ENCODE results near the gene OCA2.

DNA sequence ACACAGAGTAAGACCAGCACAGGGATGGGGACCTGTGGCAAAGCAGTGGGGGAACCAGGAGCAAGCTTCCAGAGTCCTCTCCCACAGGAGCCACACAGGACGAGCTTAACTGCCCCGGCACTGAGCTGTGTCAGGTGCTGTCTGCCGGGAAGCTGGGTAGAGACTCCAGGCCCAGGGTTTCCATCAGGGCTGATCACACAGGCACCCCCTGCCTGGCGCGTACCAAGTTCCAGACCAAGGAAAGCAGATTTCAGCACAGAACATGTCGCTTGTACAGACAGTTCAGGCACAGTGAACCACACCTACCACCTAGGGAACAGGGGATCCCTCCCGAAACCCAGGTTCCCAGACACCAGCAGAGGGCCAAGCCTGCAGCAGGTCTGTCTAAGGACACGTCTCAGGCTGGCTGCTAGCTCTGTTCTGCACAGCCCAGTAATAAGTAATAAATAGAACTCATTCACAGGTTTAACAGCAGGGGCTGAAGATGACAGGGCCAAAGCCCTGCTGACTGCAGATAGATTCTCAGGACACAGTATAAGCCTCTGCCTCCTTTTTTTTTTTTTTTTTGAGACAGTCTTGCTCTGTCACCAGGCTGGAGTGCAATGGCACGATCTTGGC, 30.2 kb upstream of the OCA2 start:
- no peak for TF ChIP-seq EZH2 (IDR thresholded peaks at IDR 0.05; ENCODE audit: insufficient read depth, poor library complexity, severe bottlenecking)
- no peak for TF ChIP-seq EZH2phosphoT487 (IDR thresholded peaks at IDR 0.05; ENCODE audit: insufficient read depth, low read depth)

All from GM23248 (cell line).